Measurements from ENCODE around the gene PRPF40A. TPM values are rescaled to one million over a fixed set of nuclear protein-coding genes. Genes with fewer than 3 reads are reported as not detected.

The PRPF40A gene
- total and polyA plus RNA-seq, 2 experiments from 2014 or later: 254 to 261 TPM

DNA sequence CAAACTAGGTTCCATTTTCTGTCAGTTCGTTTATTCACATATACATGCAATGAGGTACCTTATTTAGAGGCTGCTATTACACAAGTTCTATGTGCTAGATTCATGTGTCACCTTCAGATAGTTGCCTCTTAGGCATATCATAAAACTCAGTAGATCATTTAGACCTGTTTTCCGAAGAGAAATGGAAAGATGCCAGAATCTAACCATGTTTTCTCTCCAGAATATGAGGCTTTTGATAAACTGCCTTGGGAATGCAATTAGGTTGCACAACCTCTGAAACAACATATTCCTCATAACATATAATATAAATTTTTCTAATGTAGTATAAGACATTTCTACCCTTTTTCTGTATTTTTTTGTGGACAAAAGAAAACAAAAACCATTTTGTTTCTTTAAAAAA, 108.1 kb downstream of the PRPF40A start:
- DNase-seq (ENCODE audit: low spot score) (no peak), ATAC-seq (no peak)
- Histone ChIP-seq H3K9me2 (ENCODE audit: insufficient read depth) (no peaks in the 10 kb centered on the region), H3K36me3 (ENCODE audit: insufficient read depth) (0 out of 2 replicates have a peak, but pooled peaks cover 4% of the 10 kb centered on the region), H3K27me3 (ENCODE audit: insufficient read depth) (no peaks in the 10 kb centered on the region), H3K79me2 (replicated peaks; ENCODE audit: insufficient read depth) (no peaks in the 10 kb centered on the region), H3F3A (replicated peaks; ENCODE audit: low read depth) (no peaks in the 10 kb centered on the region), H4K20me1 (replicated peaks; ENCODE audit: insufficient read depth) (peaks cover 2% of the 10 kb centered on the region; the same call in 1 of the 2 replicates), H3K4me2 (no peak overlapping the region), H3K4me1 (ENCODE audit: insufficient read depth) (no peaks in the 10 kb centered on the region), H3K27ac (ENCODE audit: low read depth) (no peak overlapping the region), H3K4me3 (no peak overlapping the region), H2AFZ (no peak overlapping the region)
- Mint-ChIP-seq H3K4me1 (peaks cover 4% of the 10 kb centered on the region; the same call in 1 of the 3 replicates), H3K27ac (no peak overlapping the region), H3K27me3 (ENCODE audit: insufficient read depth, low read depth, poor library complexity) (peaks cover 1% of the 10 kb centered on the region), H3K4me3 (no peak overlapping the region), H3K36me3 (ENCODE audit: low read depth) (peaks cover 14% of the 10 kb centered on the region; the same call in 2 of the 3 replicates), H3K9me3 (no peaks in the 10 kb centered on the region)
- TF ChIP-seq POLR2AphosphoS5 (IDR thresholded peaks at IDR 0.05; ENCODE audit: low read depth) (no peak), JUNB (IDR thresholded peaks at IDR 0.05; ENCODE audit: unreplicated experiment) (no peak), STAT1 (IDR thresholded peaks at IDR 0.05; ENCODE audit: unreplicated experiment) (no peak), ZNF114 (CRISPR knock-in tag; IDR thresholded peaks at IDR 0.05) (no peak), EZH2 (IDR thresholded peaks at IDR 0.05; ENCODE audit: low read depth, unreplicated experiment) (no peak), ZNF462 (CRISPR knock-in tag; IDR thresholded peaks at IDR 0.05) (no peak), EZH2phosphoT487 (IDR thresholded peaks at IDR 0.05; ENCODE audit: unreplicated experiment) (no peak)
- TF ChIP-seq, protein P1, sequence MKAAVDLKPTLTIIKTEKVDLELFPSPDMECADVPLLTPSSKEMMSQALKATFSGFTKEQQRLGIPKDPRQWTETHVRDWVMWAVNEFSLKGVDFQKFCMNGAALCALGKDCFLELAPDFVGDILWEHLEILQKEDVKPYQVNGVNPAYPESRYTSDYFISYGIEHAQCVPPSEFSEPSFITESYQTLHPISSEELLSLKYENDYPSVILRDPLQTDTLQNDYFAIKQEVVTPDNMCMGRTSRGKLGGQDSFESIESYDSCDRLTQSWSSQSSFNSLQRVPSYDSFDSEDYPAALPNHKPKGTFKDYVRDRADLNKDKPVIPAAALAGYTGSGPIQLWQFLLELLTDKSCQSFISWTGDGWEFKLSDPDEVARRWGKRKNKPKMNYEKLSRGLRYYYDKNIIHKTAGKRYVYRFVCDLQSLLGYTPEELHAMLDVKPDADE (IDR thresholded peaks at IDR 0.05): no peak
- TF ChIP-seq, protein P2, sequence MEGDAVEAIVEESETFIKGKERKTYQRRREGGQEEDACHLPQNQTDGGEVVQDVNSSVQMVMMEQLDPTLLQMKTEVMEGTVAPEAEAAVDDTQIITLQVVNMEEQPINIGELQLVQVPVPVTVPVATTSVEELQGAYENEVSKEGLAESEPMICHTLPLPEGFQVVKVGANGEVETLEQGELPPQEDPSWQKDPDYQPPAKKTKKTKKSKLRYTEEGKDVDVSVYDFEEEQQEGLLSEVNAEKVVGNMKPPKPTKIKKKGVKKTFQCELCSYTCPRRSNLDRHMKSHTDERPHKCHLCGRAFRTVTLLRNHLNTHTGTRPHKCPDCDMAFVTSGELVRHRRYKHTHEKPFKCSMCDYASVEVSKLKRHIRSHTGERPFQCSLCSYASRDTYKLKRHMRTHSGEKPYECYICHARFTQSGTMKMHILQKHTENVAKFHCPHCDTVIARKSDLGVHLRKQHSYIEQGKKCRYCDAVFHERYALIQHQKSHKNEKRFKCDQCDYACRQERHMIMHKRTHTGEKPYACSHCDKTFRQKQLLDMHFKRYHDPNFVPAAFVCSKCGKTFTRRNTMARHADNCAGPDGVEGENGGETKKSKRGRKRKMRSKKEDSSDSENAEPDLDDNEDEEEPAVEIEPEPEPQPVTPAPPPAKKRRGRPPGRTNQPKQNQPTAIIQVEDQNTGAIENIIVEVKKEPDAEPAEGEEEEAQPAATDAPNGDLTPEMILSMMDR (conservative IDR thresholded peaks at IDR 0.05; ENCODE audit: low read depth in 2 of 2): no peak
